A549 (cell line): ENCODE data around the gene RIMS3. TPM values are rescaled to one million over a fixed set of nuclear protein-coding genes. Genes with fewer than 3 reads are reported as not detected.

Experiments used
- ATAC-seq, 2 experiments: fragments of 200-7000 bp in 1 of 2; fragments of >200 bp in 1 of 2; cut with Nextera tagmentation in 1 of 2; cut with Tn5 transposase in 1 of 2; 3 replicates each; pipeline versions ENCODE4 v1.8.0 to v1.9.1; 2018 to 2020; ENCODE audit warnings: mild to moderate bottlenecking in 1 of 2, moderate library complexity in 1 of 2
- CTCF ChIA-PET: fragments of 300-600 bp; sonication (Branson Sonifier 250); formaldehyde crosslinking; extraction: SDS; loops from one replicate; lab custom pipeline; 2021; ENCODE audit warnings: antibody characterized with exemption, inconsistent platforms; lab: Yijun Ruan, JAX
- POLR2A ChIA-PET: fragments of 350-600 bp; formaldehyde crosslinking; extraction: SDS; loops from one replicate; lab custom pipeline; 2021; ENCODE audit warnings: antibody characterized with exemption, inconsistent platforms; lab: Yijun Ruan, JAX
- DNase-seq, 2 experiments: peaks; one replicate each; pipeline versions ENCODE4 v3.0.0 to v3.0.0-alpha.2; 2011 to 2016; ENCODE audit warnings: low read depth in 1 of 2, low spot score in 1 of 2
- FAIRE-seq: peaks from 2 replicates; lab custom pipeline; 2011; peaks lifted over from hg19 to GRCh38; lab: Jason Lieb, UNC
- H3K27ac ChIP-seq, 2 experiments: fragments of >200 bp; sonication (Bioruptor Twin); formaldehyde crosslinking; 3 replicates each; pipeline ENCODE4 v1.5.1; 2016 to 2017
- H3K4me1 ChIP-seq: fragments of >200 bp; sonication (Bioruptor Twin); formaldehyde crosslinking; 3 replicates; pipeline ENCODE4 v1.6.1; 2016
- H3K4me2 ChIP-seq: fragments of >200 bp; sonication (Bioruptor Twin); formaldehyde crosslinking; 3 replicates; pipeline ENCODE4 v1.6.1; 2016
- H3K4me3 ChIP-seq: fragments of >200 bp; sonication (Bioruptor Twin); formaldehyde crosslinking; 3 replicates; pipeline ENCODE4 v1.5.1; 2016
- H3K9me3 ChIP-seq: fragments of >200 bp; sonication (Bioruptor Twin); formaldehyde crosslinking; 3 replicates; pipeline ENCODE4 v1.6.1; 2016
- CEBPB ChIP-seq, 2 experiments: fragments of >200 bp in 1 of 2; sonication (Bioruptor Twin) in 1 of 2; formaldehyde crosslinking in 1 of 2; IDR thresholded peaks; 2 replicates each; pipeline ENCODE4 v1.6.1; 2012 to 2016
- EHF ChIP-seq: fragments of 250-450 bp; sonication (Bioruptor Pico); IDR thresholded peaks from 2 replicates; pipeline ENCODE4 v1.5.0; 2020; ENCODE audit warnings: mild to moderate bottlenecking
- FOSL2 ChIP-seq, 2 experiments: fragments of 450-650 bp in 1 of 2; fragments of >200 bp in 1 of 2; sonication (Bioruptor Twin) in 1 of 2; formaldehyde crosslinking; IDR thresholded peaks; 2 replicates each; pipeline versions ENCODE4 v1.5.0 to v1.6.1; 2016 to 2020; ENCODE audit warnings: mild to moderate bottlenecking in 1 of 2, moderate library complexity in 1 of 2
- HDAC2 ChIP-seq: fragments of 200-600 bp; sonication (generic); IDR thresholded peaks from 2 replicates; pipeline ENCODE4 v1.6.1; 2016
- HOXA7 ChIP-seq: fragments of 250-450 bp; sonication (Bioruptor Pico); IDR thresholded peaks from 2 replicates; pipeline ENCODE4 v1.5.0; 2020; ENCODE audit warnings: mild to moderate bottlenecking, moderate library complexity
- JUNB ChIP-seq: fragments of >200 bp; sonication (Bioruptor Twin); formaldehyde crosslinking; IDR thresholded peaks from 2 replicates; pipeline ENCODE4 v1.6.1; 2016
- KDM1A ChIP-seq: fragments of 200-600 bp; sonication (generic); IDR thresholded peaks from 2 replicates; pipeline ENCODE4 v1.6.1; 2016; ENCODE audit warnings: low read depth, mild to moderate bottlenecking
- KDM5A ChIP-seq: fragments of 200-600 bp; sonication (generic); IDR thresholded peaks from 2 replicates; pipeline ENCODE4 v1.6.1; 2016; ENCODE audit warnings: antibody characterized with exemption, mild to moderate bottlenecking
- MAFK ChIP-seq: fragments of 450-650 bp; IDR thresholded peaks from 2 replicates; pipeline ENCODE4 v1.6.1; 2014; ENCODE audit not compliant: partially characterized antibody
- MAZ ChIP-seq: fragments of 150-350 bp; IDR thresholded peaks from 2 replicates; pipeline ENCODE4 v1.6.1; 2014; ENCODE audit warnings: antibody characterized with exemption, low read depth, low read length, borderline replicate concordance
- MYC ChIP-seq: IDR thresholded peaks from 2 replicates; pipeline ENCODE4 v1.6.1; 2012; ENCODE audit warnings: mild to moderate bottlenecking, inconsistent platforms, low read length, improper control_type of control experiment, borderline replicate concordance
- PHF8 ChIP-seq: fragments of 200-600 bp; sonication (generic); IDR thresholded peaks from 2 replicates; pipeline ENCODE4 v1.6.1; 2016; ENCODE audit warnings: low read depth, mild to moderate bottlenecking, antibody characterized with exemption, moderate library complexity, borderline replicate concordance
- POLR2A ChIP-seq: IDR thresholded peaks from 2 replicates; pipeline ENCODE4 v1.6.1; 2012; ENCODE audit warnings: mild to moderate bottlenecking, low read length
- POLR2AphosphoS2 ChIP-seq: conservative IDR thresholded peaks from 2 replicates; pipeline ENCODE4 v1.6.1; 2012; ENCODE audit warnings: low read length, improper control_type of control experiment, inconsistent platforms
- RCOR1 ChIP-seq: fragments of 150-350 bp; IDR thresholded peaks from 2 replicates; pipeline ENCODE4 v1.6.1; 2014; ENCODE audit warnings: antibody characterized with exemption, low read length, low read depth
- RFX5 ChIP-seq: fragments of 450-650 bp; IDR thresholded peaks from 2 replicates; pipeline ENCODE4 v1.7.1; 2014; ENCODE audit warnings: antibody characterized with exemption, mild to moderate bottlenecking, moderate library complexity
- RNF2 ChIP-seq: fragments of 200-600 bp; sonication (generic); IDR thresholded peaks from 2 replicates; pipeline ENCODE4 v1.6.1; 2016; ENCODE audit warnings: low read depth, mild to moderate bottlenecking, antibody characterized with exemption, moderate library complexity, borderline replicate concordance
- TFCP2L1 ChIP-seq: fragments of 250-450 bp; sonication (Bioruptor Pico); IDR thresholded peaks from 2 replicates; pipeline ENCODE4 v1.5.0; 2021; ENCODE audit warnings: mild to moderate bottlenecking
- WGBS: methylation state at CpG from one replicate; pipeline ENCODE4 v1.1.6; 2017; ENCODE audit errors: missing lambda C conversion rate; 5-methylcytosine and 5-hydroxymethylcytosine counted together
- polyA plus RNA-seq, 4 experiments: library from polyadenylated mRNA; depleted of rRNA in 3 of 4; stranded (reverse); fragments of >200 nt; fragmentation: RNase III in 1 of 4; extraction: RNeasy Plus Mini Kit Qiagen cat#74134 plus additional on column Dnase treatment in 1 of 4; gene quantifications; 2 replicates in 3 of 4; 3 replicates in 1 of 4; pipeline ENCODE4 v1.2.3, GENCODE V29; 2011 to 2017
- TF ChIP-seq, protein P1 (sequence below): IDR thresholded peaks from 2 replicates; pipeline ENCODE4 v1.6.1; 2012; ENCODE audit warnings: low read depth, borderline replicate concordance
- TF ChIP-seq, protein P2 (sequence below): fragments of >200 bp; sonication (Bioruptor Twin); formaldehyde crosslinking; IDR thresholded peaks from 3 replicates; pipeline ENCODE4 v1.5.1; 2016
- TF ChIP-seq, protein P3 (sequence below): fragments of 450-650 bp; IDR thresholded peaks from 2 replicates; pipeline ENCODE4 v1.6.1; 2014; ENCODE audit warnings: antibody characterized with exemption
- TF ChIP-seq, protein P4 (sequence below): fragments of >200 bp; sonication (Bioruptor Twin); formaldehyde crosslinking; IDR thresholded peaks from 2 replicates; pipeline ENCODE4 v1.6.1; 2016
- TF ChIP-seq, protein P5 (sequence below): fragments of 150-350 bp; IDR thresholded peaks from 2 replicates; pipeline ENCODE4 v1.6.1; 2014; ENCODE audit warnings: low read depth, mild to moderate bottlenecking, low read length

The RIMS3 gene
- polyA plus RNA-seq, 2 of the 4 experiments (the other 2 are of a cell fraction), result 1.5 to 1.9 TPM

DNA sequence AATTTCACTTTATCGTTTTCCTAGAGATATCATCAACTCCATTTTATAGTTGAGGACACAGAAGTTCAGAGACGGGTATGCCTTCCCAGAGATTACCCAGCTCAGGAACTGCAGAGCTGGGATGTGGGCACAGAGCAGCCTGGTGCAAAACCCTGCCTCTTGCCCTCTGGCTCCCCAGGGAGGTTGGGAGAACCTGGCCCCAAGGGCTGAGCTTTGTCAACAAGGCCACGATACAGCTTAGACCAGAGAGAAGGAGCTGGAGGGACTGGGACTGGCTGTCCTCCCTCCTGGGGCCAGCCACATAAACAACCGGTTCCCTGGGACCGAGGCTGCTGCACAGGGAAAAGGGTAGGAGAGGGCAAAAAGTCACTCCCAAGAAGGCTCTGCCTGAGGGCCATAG, 3.8 kb downstream of the RIMS3 start (continued):
- TF ChIP-seq POLR2AphosphoS2, result no peak
- TF ChIP-seq RNF2, result no peak
- TF ChIP-seq, all 56 proteins: peak for 0

DNA sequence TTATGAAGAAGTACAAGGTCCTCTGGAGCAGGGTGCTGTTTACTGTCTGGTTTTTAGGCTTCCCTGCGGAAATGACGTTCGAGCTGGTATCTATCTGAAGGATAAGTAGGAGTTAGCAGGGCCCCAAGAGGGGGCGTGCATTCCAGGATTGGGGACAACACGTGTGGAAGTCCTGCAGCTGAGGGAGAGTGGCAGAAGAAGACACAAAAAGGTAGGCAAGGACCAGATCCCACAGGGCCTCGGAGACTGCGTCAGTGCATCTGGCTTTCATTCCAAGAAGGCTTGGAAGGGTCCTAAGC, 5.9 kb downstream of the RIMS3 start:
- Histone ChIP-seq H3K9me3 (no peaks in the 10 kb centered on the region), H3K27ac (no peak overlapping the region), H3K4me2 (no peak overlapping the region), H3K4me3 (no peak overlapping the region), H3K4me1 (peaks cover 7% of the 10 kb centered on the region)
- ATAC-seq (no peak), FAIRE-seq (no peak), DNase-seq (no peak)
- ChIA-PET CTCF (no interaction called here), POLR2A (no interaction called here)
- TF ChIP-seq, protein P1, sequence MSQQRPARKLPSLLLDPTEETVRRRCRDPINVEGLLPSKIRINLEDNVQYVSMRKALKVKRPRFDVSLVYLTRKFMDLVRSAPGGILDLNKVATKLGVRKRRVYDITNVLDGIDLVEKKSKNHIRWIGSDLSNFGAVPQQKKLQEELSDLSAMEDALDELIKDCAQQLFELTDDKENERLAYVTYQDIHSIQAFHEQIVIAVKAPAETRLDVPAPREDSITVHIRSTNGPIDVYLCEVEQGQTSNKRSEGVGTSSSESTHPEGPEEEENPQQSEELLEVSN, result no peak
- TF ChIP-seq KDM5A, result no peak
- no peak for TF ChIP-seq RNF2
- TF ChIP-seq, protein P2, sequence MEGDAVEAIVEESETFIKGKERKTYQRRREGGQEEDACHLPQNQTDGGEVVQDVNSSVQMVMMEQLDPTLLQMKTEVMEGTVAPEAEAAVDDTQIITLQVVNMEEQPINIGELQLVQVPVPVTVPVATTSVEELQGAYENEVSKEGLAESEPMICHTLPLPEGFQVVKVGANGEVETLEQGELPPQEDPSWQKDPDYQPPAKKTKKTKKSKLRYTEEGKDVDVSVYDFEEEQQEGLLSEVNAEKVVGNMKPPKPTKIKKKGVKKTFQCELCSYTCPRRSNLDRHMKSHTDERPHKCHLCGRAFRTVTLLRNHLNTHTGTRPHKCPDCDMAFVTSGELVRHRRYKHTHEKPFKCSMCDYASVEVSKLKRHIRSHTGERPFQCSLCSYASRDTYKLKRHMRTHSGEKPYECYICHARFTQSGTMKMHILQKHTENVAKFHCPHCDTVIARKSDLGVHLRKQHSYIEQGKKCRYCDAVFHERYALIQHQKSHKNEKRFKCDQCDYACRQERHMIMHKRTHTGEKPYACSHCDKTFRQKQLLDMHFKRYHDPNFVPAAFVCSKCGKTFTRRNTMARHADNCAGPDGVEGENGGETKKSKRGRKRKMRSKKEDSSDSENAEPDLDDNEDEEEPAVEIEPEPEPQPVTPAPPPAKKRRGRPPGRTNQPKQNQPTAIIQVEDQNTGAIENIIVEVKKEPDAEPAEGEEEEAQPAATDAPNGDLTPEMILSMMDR, result no peak
- TF ChIP-seq MAZ, result no peak
- TF ChIP-seq CEBPB (IDR thresholded peaks at IDR 0.05), result no peak
- TF ChIP-seq JUNB, result no peak
- no peak for TF ChIP-seq POLR2A
- TF ChIP-seq, protein P3, sequence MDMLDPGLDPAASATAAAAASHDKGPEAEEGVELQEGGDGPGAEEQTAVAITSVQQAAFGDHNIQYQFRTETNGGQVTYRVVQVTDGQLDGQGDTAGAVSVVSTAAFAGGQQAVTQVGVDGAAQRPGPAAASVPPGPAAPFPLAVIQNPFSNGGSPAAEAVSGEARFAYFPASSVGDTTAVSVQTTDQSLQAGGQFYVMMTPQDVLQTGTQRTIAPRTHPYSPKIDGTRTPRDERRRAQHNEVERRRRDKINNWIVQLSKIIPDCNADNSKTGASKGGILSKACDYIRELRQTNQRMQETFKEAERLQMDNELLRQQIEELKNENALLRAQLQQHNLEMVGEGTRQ, result no peak
- TF ChIP-seq, protein P4, sequence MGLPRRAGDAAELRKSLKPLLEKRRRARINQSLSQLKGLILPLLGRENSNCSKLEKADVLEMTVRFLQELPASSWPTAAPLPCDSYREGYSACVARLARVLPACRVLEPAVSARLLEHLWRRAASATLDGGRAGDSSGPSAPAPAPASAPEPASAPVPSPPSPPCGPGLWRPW, result no peak
- 81% methylated on average over 7 of the region's 7 CpGs for WGBS

DNA sequence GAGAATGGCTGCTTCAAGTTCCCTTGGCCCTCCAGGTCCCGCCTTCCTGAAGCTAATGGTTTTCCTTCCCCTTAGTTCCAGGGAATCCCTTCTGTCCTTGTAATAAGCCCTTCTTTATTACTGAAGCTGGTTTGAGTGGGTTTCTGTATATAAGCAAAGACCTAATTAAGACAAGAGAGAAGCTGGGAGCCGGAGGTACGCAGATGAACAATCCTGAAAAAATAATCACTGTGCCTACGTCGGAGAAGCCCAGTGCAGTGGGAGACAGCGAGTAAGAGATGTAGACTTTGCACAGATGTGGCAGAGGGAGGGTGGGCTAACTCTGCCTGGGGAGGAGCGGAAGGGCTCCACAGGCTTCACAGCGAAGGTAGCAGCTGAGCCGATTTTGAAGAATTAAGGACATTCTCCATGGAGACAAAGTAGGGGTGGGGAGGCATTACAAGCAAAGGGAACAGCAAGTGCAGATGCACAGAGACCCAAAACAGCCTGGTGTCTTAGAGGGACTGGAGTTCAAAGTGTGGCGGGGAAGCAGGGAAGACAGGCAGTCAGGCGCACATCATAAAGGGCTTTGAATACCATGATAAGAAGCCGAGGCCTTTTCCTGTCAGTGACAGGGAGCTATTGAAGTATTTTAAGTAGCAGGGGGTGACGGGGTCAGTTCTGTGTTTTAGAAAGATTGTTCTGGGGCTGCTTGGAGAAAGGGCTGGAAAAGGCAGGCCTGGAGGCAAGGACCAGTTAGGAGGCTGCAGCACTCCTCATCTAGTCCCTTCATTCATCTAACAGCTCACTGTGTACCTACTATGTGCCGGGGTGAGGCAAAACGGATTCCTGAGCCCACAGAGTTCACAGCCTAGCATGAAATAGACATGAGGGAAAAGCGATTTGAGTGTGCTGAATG, 6.5 kb downstream of the RIMS3 start:
- FAIRE-seq, result no peak
- H3K4me1 ChIP-seq, result peaks cover 7% of the 10 kb centered on the region
- TF ChIP-seq EHF, result no peak
- no peak for TF ChIP-seq CEBPB (IDR thresholded peaks at IDR 0.05)
- TF ChIP-seq, protein P1, result no peak
- TF ChIP-seq TFCP2L1, result no peak
- TF ChIP-seq KDM1A, result no peak
- no peak for TF ChIP-seq PHF8
- no peak for TF ChIP-seq JUNB
- TF ChIP-seq RFX5, result no peak
- no peak for TF ChIP-seq FOSL2 (IDR thresholded peaks at IDR 0.05)
- no peak for TF ChIP-seq FOSL2 (CRISPR knock-in tag; IDR thresholded peaks at IDR 0.05)
- TF ChIP-seq, protein P5, sequence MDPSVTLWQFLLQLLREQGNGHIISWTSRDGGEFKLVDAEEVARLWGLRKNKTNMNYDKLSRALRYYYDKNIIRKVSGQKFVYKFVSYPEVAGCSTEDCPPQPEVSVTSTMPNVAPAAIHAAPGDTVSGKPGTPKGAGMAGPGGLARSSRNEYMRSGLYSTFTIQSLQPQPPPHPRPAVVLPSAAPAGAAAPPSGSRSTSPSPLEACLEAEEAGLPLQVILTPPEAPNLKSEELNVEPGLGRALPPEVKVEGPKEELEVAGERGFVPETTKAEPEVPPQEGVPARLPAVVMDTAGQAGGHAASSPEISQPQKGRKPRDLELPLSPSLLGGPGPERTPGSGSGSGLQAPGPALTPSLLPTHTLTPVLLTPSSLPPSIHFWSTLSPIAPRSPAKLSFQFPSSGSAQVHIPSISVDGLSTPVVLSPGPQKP, result no peak
- no peak for TF ChIP-seq HOXA7 (CRISPR knock-in tag)
- TF ChIP-seq RCOR1, result no peak
- TF ChIP-seq MAFK, result no peak
- no peak for TF ChIP-seq HDAC2
- TF ChIP-seq, protein P3, result no peak
- TF ChIP-seq MYC, result no peak
- ATAC-seq, result no peak
- no peak overlapping the region for H3K4me3 ChIP-seq
- ChIA-PET POLR2A (no interaction called here), CTCF (no interaction called here)
- no peak for DNase-seq
- H3K4me2 ChIP-seq, result no peak overlapping the region
- H3K27ac ChIP-seq, result no peak overlapping the region
- 74% methylated on average over 16 of the region's 16 CpGs for WGBS
- no peaks in the 10 kb centered on the region for H3K9me3 ChIP-seq
